ENCODE results near the gene MAPK8. TPM values are rescaled to one million over a fixed set of nuclear protein-coding genes. Genes with fewer than 3 reads are reported as not detected.

The MAPK8 gene
- total RNA-seq, 1 donor from 2014 or later, result 47.4 TPM

GRCh38 chr10:48468866-48469511, 162.5 kb downstream of the MAPK8 start:
- no peak for FAIRE-seq

GRCh38 chr10:48469516-48470020, 163.1 kb downstream of the MAPK8 start:
- peaks cover 57% of the 10 kb centered on the region for H4K20me1 ChIP-seq (ENCODE audit: insufficient read depth, low read length)
- H3K4me1 ChIP-seq (ENCODE audit: insufficient read depth, low read length), result peaks cover 13% of the 10 kb centered on the region
- no peaks in the 10 kb centered on the region for H3K27me3 ChIP-seq (ENCODE audit: insufficient read depth, low read length)
- peaks cover 26% of the 10 kb centered on the region for H3K79me2 ChIP-seq (ENCODE audit: insufficient read depth, low read length)
- Mint-ChIP-seq H3K27me3 (ENCODE audit: low read depth, unreplicated experiment) (peaks cover 22% of the 10 kb centered on the region), H3K9me3 (ENCODE audit: unreplicated experiment) (no peaks in the 10 kb centered on the region), H3K27ac (ENCODE audit: unreplicated experiment) (no peak overlapping the region), H3K4me3 (ENCODE audit: unreplicated experiment) (no peak overlapping the region), H3K4me1 (ENCODE audit: low read depth, unreplicated experiment) (peaks cover 7% of the 10 kb centered on the region), H3K36me3 (ENCODE audit: low read depth, unreplicated experiment) (no peaks in the 10 kb centered on the region)
- H3K27ac ChIP-seq (ENCODE audit: low read depth, low read length), result no peak overlapping the region
- no peak overlapping the region for H3K9ac ChIP-seq (ENCODE audit: low read length)
- DNase-seq (ENCODE audit: low read depth) (no peak), FAIRE-seq (no peak)
- no peak overlapping the region for H2AFZ ChIP-seq (ENCODE audit: low read depth, low read length)
- H3K4me3 ChIP-seq (ENCODE audit: insufficient read depth, low read depth, low read length), result no peak overlapping the region
- no peaks in the 10 kb centered on the region for H3K9me3 ChIP-seq (ENCODE audit: insufficient read depth, low read depth, low read length)
- no peak overlapping the region for H3K4me2 ChIP-seq (ENCODE audit: low read length)
- H3K36me3 ChIP-seq (ENCODE audit: insufficient read depth, low read length), result peaks cover 4% of the 10 kb centered on the region
- no peak for TF ChIP-seq EZH2 (IDR thresholded peaks at IDR 0.05; ENCODE audit: insufficient read depth, low read length)

More at GRCh38 chr10:48468866-48469511, 162.5 kb downstream of the MAPK8 start:
- H3K79me2 ChIP-seq (ENCODE audit: insufficient read depth, low read length), result peaks cover 32% of the 10 kb centered on the region
- Mint-ChIP-seq H3K4me3 (ENCODE audit: unreplicated experiment) (no peak overlapping the region), H3K36me3 (ENCODE audit: low read depth, unreplicated experiment) (no peaks in the 10 kb centered on the region), H3K4me1 (ENCODE audit: low read depth, unreplicated experiment) (peaks cover 7% of the 10 kb centered on the region), H3K27me3 (ENCODE audit: low read depth, unreplicated experiment) (peaks cover 27% of the 10 kb centered on the region), H3K9me3 (ENCODE audit: unreplicated experiment) (no peaks in the 10 kb centered on the region), H3K27ac (ENCODE audit: unreplicated experiment) (no peak overlapping the region)
- no peak overlapping the region for H3K27ac ChIP-seq (ENCODE audit: low read depth, low read length)
- no peaks in the 10 kb centered on the region for H3K9me3 ChIP-seq (ENCODE audit: insufficient read depth, low read depth, low read length)
- peaks cover 4% of the 10 kb centered on the region for H3K36me3 ChIP-seq (ENCODE audit: insufficient read depth, low read length)
- no peak overlapping the region for H2AFZ ChIP-seq (ENCODE audit: low read depth, low read length)
- no peak for DNase-seq (ENCODE audit: low read depth)
- no peak overlapping the region for H3K4me3 ChIP-seq (ENCODE audit: insufficient read depth, low read depth, low read length)
- no peak for TF ChIP-seq EZH2 (IDR thresholded peaks at IDR 0.05; ENCODE audit: insufficient read depth, low read length)
- TF ChIP-seq, protein P1, sequence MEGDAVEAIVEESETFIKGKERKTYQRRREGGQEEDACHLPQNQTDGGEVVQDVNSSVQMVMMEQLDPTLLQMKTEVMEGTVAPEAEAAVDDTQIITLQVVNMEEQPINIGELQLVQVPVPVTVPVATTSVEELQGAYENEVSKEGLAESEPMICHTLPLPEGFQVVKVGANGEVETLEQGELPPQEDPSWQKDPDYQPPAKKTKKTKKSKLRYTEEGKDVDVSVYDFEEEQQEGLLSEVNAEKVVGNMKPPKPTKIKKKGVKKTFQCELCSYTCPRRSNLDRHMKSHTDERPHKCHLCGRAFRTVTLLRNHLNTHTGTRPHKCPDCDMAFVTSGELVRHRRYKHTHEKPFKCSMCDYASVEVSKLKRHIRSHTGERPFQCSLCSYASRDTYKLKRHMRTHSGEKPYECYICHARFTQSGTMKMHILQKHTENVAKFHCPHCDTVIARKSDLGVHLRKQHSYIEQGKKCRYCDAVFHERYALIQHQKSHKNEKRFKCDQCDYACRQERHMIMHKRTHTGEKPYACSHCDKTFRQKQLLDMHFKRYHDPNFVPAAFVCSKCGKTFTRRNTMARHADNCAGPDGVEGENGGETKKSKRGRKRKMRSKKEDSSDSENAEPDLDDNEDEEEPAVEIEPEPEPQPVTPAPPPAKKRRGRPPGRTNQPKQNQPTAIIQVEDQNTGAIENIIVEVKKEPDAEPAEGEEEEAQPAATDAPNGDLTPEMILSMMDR (IDR thresholded peaks at IDR 0.05; ENCODE audit: insufficient read depth, low read depth, low read length), result no peak
- peaks cover 63% of the 10 kb centered on the region for H4K20me1 ChIP-seq (ENCODE audit: insufficient read depth, low read length)
- peaks cover 13% of the 10 kb centered on the region for H3K4me1 ChIP-seq (ENCODE audit: insufficient read depth, low read length)
- H3K4me2 ChIP-seq (ENCODE audit: low read length), result no peak overlapping the region
- no peaks in the 10 kb centered on the region for H3K27me3 ChIP-seq (ENCODE audit: insufficient read depth, low read length)
- H3K9ac ChIP-seq (ENCODE audit: low read length), result no peak overlapping the region

DNA sequence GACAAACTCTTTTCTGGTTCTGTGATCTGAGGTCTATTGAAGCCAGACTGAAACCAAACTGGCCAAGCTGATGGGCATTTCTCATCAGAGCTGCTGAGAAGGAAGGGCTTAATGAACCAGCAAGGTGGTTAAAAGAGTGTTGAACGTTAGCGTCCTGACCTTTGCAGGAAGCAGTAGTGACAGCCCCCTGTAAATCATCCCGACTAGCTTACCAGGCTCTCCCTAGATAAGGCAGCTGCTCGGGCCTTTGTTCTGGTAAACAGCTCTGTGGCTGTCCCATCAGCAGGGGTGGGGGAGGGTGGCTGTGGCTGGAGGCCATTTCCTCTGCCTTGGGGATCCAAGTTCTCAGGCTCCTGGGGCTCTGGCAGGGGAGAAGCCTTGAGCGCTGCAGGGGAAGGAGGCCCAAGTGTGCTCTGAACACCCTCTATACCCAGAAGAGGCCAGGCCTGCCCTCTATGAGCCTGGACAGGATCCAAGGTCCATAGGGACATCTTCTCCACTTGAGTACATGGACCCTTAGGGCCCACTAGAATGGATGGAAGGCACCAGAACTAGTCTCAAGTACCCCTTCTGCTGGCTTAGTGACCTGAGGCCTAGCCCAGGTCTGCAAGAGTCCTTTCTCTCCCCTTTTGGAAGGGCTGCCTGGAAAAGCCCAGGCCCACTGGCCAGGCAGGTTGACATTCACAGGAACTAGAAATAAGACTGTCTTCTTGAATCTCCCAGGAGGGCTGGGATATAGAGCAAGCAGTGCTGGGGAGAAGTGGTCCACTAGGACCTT, 163.8 kb downstream of the MAPK8 start:
- no peak overlapping the region for H2AFZ ChIP-seq (ENCODE audit: low read depth, low read length)
- H4K20me1 ChIP-seq (ENCODE audit: insufficient read depth, low read length), result peaks cover 56% of the 10 kb centered on the region
- peaks cover 19% of the 10 kb centered on the region for H3K79me2 ChIP-seq (ENCODE audit: insufficient read depth, low read length)
- no peak for DNase-seq (ENCODE audit: low read depth)
- TF ChIP-seq, protein P1 (IDR thresholded peaks at IDR 0.05; ENCODE audit: insufficient read depth, low read depth, low read length), result no peak
- TF ChIP-seq EZH2 (IDR thresholded peaks at IDR 0.05; ENCODE audit: insufficient read depth, low read length), result no peak
- Mint-ChIP-seq H3K27me3 (ENCODE audit: low read depth, unreplicated experiment) (peaks cover 17% of the 10 kb centered on the region), H3K4me1 (ENCODE audit: low read depth, unreplicated experiment) (peaks cover 7% of the 10 kb centered on the region), H3K27ac (ENCODE audit: unreplicated experiment) (no peak overlapping the region), H3K36me3 (ENCODE audit: low read depth, unreplicated experiment) (no peaks in the 10 kb centered on the region), H3K4me3 (ENCODE audit: unreplicated experiment) (no peak overlapping the region), H3K9me3 (ENCODE audit: unreplicated experiment) (no peaks in the 10 kb centered on the region)
- no peaks in the 10 kb centered on the region for H3K9me3 ChIP-seq (ENCODE audit: insufficient read depth, low read depth, low read length)
- H3K4me2 ChIP-seq (ENCODE audit: low read length), result no peak overlapping the region
- no peak overlapping the region for H3K4me3 ChIP-seq (ENCODE audit: insufficient read depth, low read depth, low read length)
- H3K9ac ChIP-seq (ENCODE audit: low read length), result no peak overlapping the region
- no peaks in the 10 kb centered on the region for H3K27me3 ChIP-seq (ENCODE audit: insufficient read depth, low read length)
- peaks cover 4% of the 10 kb centered on the region for H3K36me3 ChIP-seq (ENCODE audit: insufficient read depth, low read length)
- peaks cover 12% of the 10 kb centered on the region for H3K4me1 ChIP-seq (ENCODE audit: insufficient read depth, low read length)
- no peak overlapping the region for H3K27ac ChIP-seq (ENCODE audit: low read depth, low read length)
- FAIRE-seq, result no peak
